HepG2 (cell line): Measurements from ENCODE around the gene VDR. TPM values are rescaled to one million over a fixed set of nuclear protein-coding genes. Genes with fewer than 3 reads are reported as not detected.

ENCODE experiments used
- ATAC-seq: fragments of 200-7000 bp; cut with Tn5 transposase; 3 replicates; pipeline ENCODE4 v1.9.1; 2020; ENCODE audit warnings: mild to moderate bottlenecking, moderate library complexity
- BruUV-seq: library from RNA; stranded (reverse); fragments of 400-500 nt; replicated peaks from 2 replicates; lab custom pipeline; 2021; lab: Mats Ljungman, UMichigan
- CTCF ChIA-PET: fragments of 300-600 bp; formaldehyde crosslinking; extraction: SDS; loops from one replicate; lab custom pipeline; 2021; ENCODE audit warnings: low total read pairs, inconsistent platforms, low intra/inter-chr PET ratio; lab: Yijun Ruan, JAX
- POLR2A ChIA-PET: fragments of 350-600 bp; sonication (Branson Sonifier 250); formaldehyde crosslinking; loops from one replicate; lab custom pipeline; 2020; ENCODE audit warnings: antibody characterized with exemption, inconsistent platforms; lab: Yijun Ruan, JAX
- DNase-seq: peaks from one replicate; pipeline ENCODE4 v3.0.0-alpha.2; 2015; ENCODE audit warnings: low spot score
- FAIRE-seq: peaks from 3 replicates; lab custom pipeline; 2011; peaks lifted over from hg19 to GRCh38; lab: Jason Lieb, UNC
- H2AFZ ChIP-seq: one replicate; pipeline ENCODE4 v1.6.1; 2011; ENCODE audit warnings: low read length, inconsistent platforms
- H3K27ac ChIP-seq: fragments of 300-600 bp; 3 replicates; pipeline ENCODE4 v1.8.0; 2011; ENCODE audit warnings: mixed run types, mild to moderate bottlenecking, mixed read lengths, low read length, inconsistent platforms; ENCODE audit not compliant: insufficient read depth; ENCODE audit errors: extremely low read length
- H3K27me3 ChIP-seq, 2 experiments: fragments of 200-600 bp in 1 of 2; 2 replicates in 1 of 2; 3 replicates in 1 of 2; pipeline versions ENCODE4 v1.6.0 to v1.8.0; 2011; ENCODE audit warnings: low read length in 2 of 2, mild to moderate bottlenecking in 2 of 2, moderate library complexity in 2 of 2, inconsistent platforms in 1 of 2; ENCODE audit not compliant: insufficient read depth in 2 of 2, control insufficient read depth in 1 of 2
- H3K36me3 ChIP-seq, 2 experiments: fragments of 200-600 bp in 1 of 2; replicated peaks in 1 of 2; 2 replicates in 1 of 2; 3 replicates in 1 of 2; pipeline versions ENCODE4 v1.5.1 to v1.8.0; 2011; ENCODE audit warnings: low read length in 2 of 2, inconsistent platforms in 1 of 2; ENCODE audit not compliant: insufficient read depth in 2 of 2, control insufficient read depth in 1 of 2
- H3K4me1 ChIP-seq: 2 replicates; pipeline ENCODE4 v1.5.1; 2012; ENCODE audit warnings: low read length, inconsistent platforms; ENCODE audit not compliant: insufficient read depth
- H3K4me2 ChIP-seq: 2 replicates; pipeline ENCODE4 v1.6.0; 2011; ENCODE audit warnings: low read depth, low read length, inconsistent platforms
- H3K4me3 ChIP-seq, 3 experiments: fragments of 200-600 bp in 1 of 3; sonication (generic), shearing (Covaris generic) in 1 of 3; replicated peaks in 1 of 3; 2 replicates each; pipeline ENCODE4 v1.5.1; 2011 to 2016; ENCODE audit warnings: low read length in 3 of 3, inconsistent platforms in 2 of 3, low read depth in 2 of 3, mild to moderate bottlenecking in 2 of 3, control low read depth in 1 of 3, mixed read lengths in 1 of 3; ENCODE audit not compliant: insufficient read depth in 1 of 3
- H3K79me2 ChIP-seq: one replicate; pipeline ENCODE4 v1.6.1; 2011; ENCODE audit warnings: low read length, inconsistent platforms; ENCODE audit not compliant: insufficient read depth
- H3K9ac ChIP-seq: 2 replicates; pipeline ENCODE4 v1.6.0; 2011; ENCODE audit warnings: mild to moderate bottlenecking, low read depth, low read length, inconsistent platforms; ENCODE audit not compliant: insufficient read depth
- H3K9me3 ChIP-seq: 2 replicates; pipeline ENCODE4 v1.5.1; 2012; ENCODE audit warnings: mild to moderate bottlenecking, low read length
- H4K20me1 ChIP-seq: 2 replicates; pipeline ENCODE4 v1.6.0; 2011; ENCODE audit warnings: inconsistent platforms, mild to moderate bottlenecking, low read length, moderate library complexity; ENCODE audit not compliant: insufficient read depth
- ATF3 ChIP-seq: sonication (generic); formaldehyde crosslinking; IDR thresholded peaks from 2 replicates; pipeline ENCODE4 v1.4.0; 2020; ENCODE audit warnings: missing genetic modification reagents
- FOXM1 ChIP-seq: sonication (generic); formaldehyde crosslinking; IDR thresholded peaks from 2 replicates; pipeline ENCODE4 v1.5.0; 2020; ENCODE audit warnings: missing genetic modification reagents
- MYC ChIP-seq: sonication (generic); formaldehyde crosslinking; IDR thresholded peaks from 2 replicates; pipeline ENCODE4 v1.9.0; 2021; ENCODE audit warnings: missing genetic modification reagents, borderline replicate concordance
- NR2F6 ChIP-seq, 2 experiments: IDR thresholded peaks; 2 replicates each; pipeline ENCODE4 v1.6.1; 2016; ENCODE audit warnings: antibody characterized with exemption in 1 of 2, mild to moderate bottlenecking in 1 of 2
- RBFOX2 ChIP-seq: fragments of 200-400 bp; formaldehyde crosslinking; IDR thresholded peaks from 2 replicates; pipeline ENCODE4 v1.6.1; 2017; ENCODE audit warnings: low read depth, mild to moderate bottlenecking, low read length
- SALL1 ChIP-seq: sonication (generic); formaldehyde crosslinking; IDR thresholded peaks from 2 replicates; pipeline ENCODE4 v1.8.0; 2022; ENCODE audit warnings: mild to moderate bottlenecking, missing genetic modification reagents
- ZNF75D ChIP-seq: sonication (generic); formaldehyde crosslinking; IDR thresholded peaks from 2 replicates; pipeline ENCODE4 v1.8.1; 2023; ENCODE audit warnings: missing genetic modification reagents, mild to moderate bottlenecking, borderline replicate concordance
- ZNF773 ChIP-seq: sonication (generic); formaldehyde crosslinking; IDR thresholded peaks from 2 replicates; pipeline ENCODE4 v1.4.0; 2020; ENCODE audit warnings: missing genetic modification reagents, borderline replicate concordance
- ZNF891 ChIP-seq: sonication (generic); formaldehyde crosslinking; IDR thresholded peaks from 2 replicates; pipeline ENCODE4 v1.5.0; 2020; ENCODE audit warnings: mild to moderate bottlenecking, missing genetic modification reagents
- WGBS: methylation state at CpG from one replicate; pipeline ENCODE4 v1.1.6; 2017; ENCODE audit warnings: low lambda C conversion rate; 5-methylcytosine and 5-hydroxymethylcytosine counted together
- in situ Hi-C: cut with HindIII; loops from 2 replicates; pipeline ENCODE4 v1.10.0; 2017; ENCODE audit warnings: low pct_unique_long_range_greater_than_20kb; ENCODE audit not compliant: extremely low pct_ligation_motif_present
- intact Hi-C: fragments of 100-400 bp; cut with micrococcal nuclease; formaldehyde crosslinking; loops from one replicate; pipeline ENCODE4 v1.10.0; 2022; ENCODE audit not compliant: unreplicated experiment
- polyA plus RNA-seq, 8 experiments: library from polyadenylated mRNA; depleted of rRNA in 3 of 8; stranded (reverse) in 7 of 8; unstranded in 1 of 8; fragments of >200 nt; fragmentation: Illumina TruSeq in 4 of 8; extraction: Trizol in 4 of 8; gene quantifications; 2 replicates each; pipeline versions ENCODE4 v1.2.1 to v1.2.3, GENCODE V29; 2011 to 2016; ENCODE audit warnings: low read depth in 4 of 8, missing spikeins in 1 of 8, mixed read lengths in 1 of 8; ENCODE audit not compliant: insufficient read depth in 1 of 8
- total RNA-seq, 5 experiments: library from RNA; depleted of rRNA; stranded (reverse); fragments of >200 nt; fragmentation: Illumina TruSeq; extraction: Trizol; gene quantifications; 2 replicates each; pipeline ENCODE4 v1.2.3, GENCODE V29; 2016; ENCODE audit warnings: low read depth in 1 of 5
- TF ChIP-seq, protein P1 (sequence below): sonication (generic); formaldehyde crosslinking; IDR thresholded peaks from 2 replicates; pipeline ENCODE4 v1.5.0; 2020; ENCODE audit warnings: mild to moderate bottlenecking, missing genetic modification reagents, moderate library complexity

VDR gene
- total and polyA plus RNA-seq, 2 of the 13 experiments (the other 11 are each of a cell fraction or from before 2014, with no cell fraction given): 0.08 to 0.33 TPM

GRCh38 chr12:47901063-47901717 is 3.6 kb downstream of the VDR start:
- in situ Hi-C loops: loop anchor here (5.0 to 10.0 kb wide), 2 partner anchors 51 to 264 kb away; no protein-coding TSS in a partner anchor
- DNase-seq (no peak), FAIRE-seq (no peak), ATAC-seq (no peak)
- Histone ChIP-seq H3K27ac (no peak overlapping the region), H3K27me3 (peaks cover 0 to 31% of the 10 kb centered on the region in 2 experiments; a peak in 3 of 5 replicates), H3K9ac (no peak overlapping the region), H3K36me3 (no peaks in the 10 kb centered on the region), H3K4me3 (no peak overlapping the region), H3K4me2 (no peak overlapping the region; the same call in 1 of the 2 replicates), H3K9me3 (no peaks in the 10 kb centered on the region), H3K4me1 (peaks cover 40% of the 10 kb centered on the region), H3K79me2 (no peaks in the 10 kb centered on the region), H2AFZ (no peak overlapping the region), H4K20me1 (no peaks in the 10 kb centered on the region)
- intact Hi-C loops: loop anchor here (2.0 to 10.0 kb wide), 3 partner anchors 61 to 264 kb away; partner anchors contain the start of gene TMEM106C
- ChIA-PET CTCF (interaction anchor here (0.7 to 2.3 kb wide), 5 partner anchors 48 to 264 kb away, joined by 3 to 30 read pairs (median 5); partner anchors contain the start of gene TMEM106C), POLR2A (interaction anchor here (1.0 kb wide), 2 partner anchors 48 to 62 kb away, joined by 3 read pairs; partner anchors contain the start of gene TMEM106C)
- WGBS: 73% methylated on average over 7 of the region's 10 CpGs
- TF ChIP-seq RBFOX2 (no peak), ZNF891 (0 out of 2 replicates have a peak, but pooled peaks have one; percentile 12)
- BruUV-seq: no TSS peak

GRCh38 chr12:47900131-47901062 is 4.4 kb downstream of the VDR start:
- intact Hi-C loops (loop anchor here (1.0 to 10.0 kb wide), 4 partner anchors 49 to 264 kb away; partner anchors contain the start of gene TMEM106C), in situ Hi-C loops (loop anchor here (5.0 to 10.0 kb wide), 2 partner anchors 52 to 264 kb away; no protein-coding TSS in a partner anchor)
- CTCF ChIA-PET: interaction anchor here (0.6 to 2.3 kb wide), 7 partner anchors 47 to 265 kb away, joined by 3 to 30 read pairs (median 4); partner anchors contain the start of gene TMEM106C
- FAIRE-seq (peak; percentile 98), ATAC-seq (peak; percentile 93), DNase-seq (peak; percentile 86)
- Histone ChIP-seq H3K27me3 (peaks cover 0 to 24% of the 10 kb centered on the region in 2 experiments; a peak in 4 of 5 replicates), H2AFZ (no peak overlapping the region), H3K4me2 (peak overlapping the region; percentile 35), H3K4me3 (no peak overlapping the region; a peak in 1 of 6 replicates), H3K79me2 (no peaks in the 10 kb centered on the region), H3K36me3 (no peaks in the 10 kb centered on the region), H3K9me3 (no peaks in the 10 kb centered on the region), H3K9ac (no peak overlapping the region), H4K20me1 (no peaks in the 10 kb centered on the region), H3K4me1 (peaks cover 40% of the 10 kb centered on the region), H3K27ac (no peak overlapping the region)
- WGBS: 0% methylated on average over 4 of the region's 8 CpGs
- POLR2A ChIA-PET: interaction anchor here (1.0 kb wide), 2 partner anchors 49 to 63 kb away, joined by 3 read pairs; partner anchors contain the start of gene TMEM106C
- no TSS peak for BruUV-seq
- TF ChIP-seq ZNF773 (CRISPR knock-in tag) (no peak), ATF3 (no peak), ZNF75D (no peak), FOXM1 (no peak), SALL1 (CRISPR knock-in tag) (peak; percentile 77), MYC (CRISPR knock-in tag) (peak; percentile 59; the same call in 1 of the 2 replicates), NR2F6 (IDR thresholded peaks at IDR 0.05) (no peak), NR2F6 (CRISPR knock-in tag; IDR thresholded peaks at IDR 0.05) (peak; percentile 45; the same call in 1 of the 2 replicates)
- TF ChIP-seq, protein P1, sequence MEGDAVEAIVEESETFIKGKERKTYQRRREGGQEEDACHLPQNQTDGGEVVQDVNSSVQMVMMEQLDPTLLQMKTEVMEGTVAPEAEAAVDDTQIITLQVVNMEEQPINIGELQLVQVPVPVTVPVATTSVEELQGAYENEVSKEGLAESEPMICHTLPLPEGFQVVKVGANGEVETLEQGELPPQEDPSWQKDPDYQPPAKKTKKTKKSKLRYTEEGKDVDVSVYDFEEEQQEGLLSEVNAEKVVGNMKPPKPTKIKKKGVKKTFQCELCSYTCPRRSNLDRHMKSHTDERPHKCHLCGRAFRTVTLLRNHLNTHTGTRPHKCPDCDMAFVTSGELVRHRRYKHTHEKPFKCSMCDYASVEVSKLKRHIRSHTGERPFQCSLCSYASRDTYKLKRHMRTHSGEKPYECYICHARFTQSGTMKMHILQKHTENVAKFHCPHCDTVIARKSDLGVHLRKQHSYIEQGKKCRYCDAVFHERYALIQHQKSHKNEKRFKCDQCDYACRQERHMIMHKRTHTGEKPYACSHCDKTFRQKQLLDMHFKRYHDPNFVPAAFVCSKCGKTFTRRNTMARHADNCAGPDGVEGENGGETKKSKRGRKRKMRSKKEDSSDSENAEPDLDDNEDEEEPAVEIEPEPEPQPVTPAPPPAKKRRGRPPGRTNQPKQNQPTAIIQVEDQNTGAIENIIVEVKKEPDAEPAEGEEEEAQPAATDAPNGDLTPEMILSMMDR (CRISPR knock-in tag): peak; percentile 95
